Measurements from ENCODE around the gene ZNF12.
"Not testable (repeated sequence)": the region's sequence is repeated elsewhere in the genome, so short reads cannot be mapped to it uniquely, and the experiment has no call there.

ZNF12 gene

GRCh38 chr7:6706666-6707407 lies at the start of gene ZNF12:
TSS of gene ZNF12 (minus strand) at chr7:6706947. CDS start at chr7:6705173, 1,774 bp downstream.
- peak; percentile 97 for DNase-seq (ENCODE audit: low read depth, low spot score)

GRCh38 chr7:6753964-6754363 lies 47.2 kb upstream of the ZNF12 start, which contains the start of gene RSPH10B2:
TSS of gene RSPH10B2 (plus strand) at chr7:6754103. CDS start at chr7:6757678, 3,575 bp downstream.
- DNase-seq (ENCODE audit: low read depth, low spot score): peak; percentile 41

GRCh38 chr7:6750173-6750572 lies 43.4 kb upstream of the ZNF12 start:
- not testable (repeated sequence) for DNase-seq (ENCODE audit: low read depth, low spot score)

- not testable (repeated sequence) for DNase-seq (ENCODE audit: low read depth, low spot score)
Measured at GRCh38 chr7:6749335-6749734, 42.6 kb upstream of the ZNF12 start.

- not testable (repeated sequence) for DNase-seq (ENCODE audit: low read depth, low spot score)
Measured at GRCh38 chr7:6744410-6745100, 37.8 kb upstream of the ZNF12 start.

GRCh38 chr7:6738415-6738814 lies 31.7 kb upstream of the ZNF12 start:
- not testable (repeated sequence) for DNase-seq (ENCODE audit: low read depth, low spot score)

- DNase-seq (ENCODE audit: low read depth, low spot score): no peak
Measured at GRCh38 chr7:6730343-6730633, 23.5 kb upstream of the ZNF12 start.

- DNase-seq (ENCODE audit: low read depth, low spot score): peak; percentile 94
Measured at GRCh38 chr7:6729492-6730342, 23.0 kb upstream of the ZNF12 start.

- DNase-seq (ENCODE audit: low read depth, low spot score): not testable (repeated sequence)
Measured at GRCh38 chr7:6728893-6729491, 22.2 kb upstream of the ZNF12 start.

GRCh38 chr7:6727663-6728062 lies 20.9 kb upstream of the ZNF12 start:
- DNase-seq (ENCODE audit: low read depth, low spot score): no peak

- not testable (repeated sequence) for DNase-seq (ENCODE audit: low read depth, low spot score)
Measured at GRCh38 chr7:6726341-6726740, 19.6 kb upstream of the ZNF12 start.

- DNase-seq (ENCODE audit: low read depth, low spot score): no peak
Measured at GRCh38 chr7:6725003-6725402, 18.3 kb upstream of the ZNF12 start.

- not testable (repeated sequence) for DNase-seq (ENCODE audit: low read depth, low spot score)
Measured at GRCh38 chr7:6724351-6724750, 17.6 kb upstream of the ZNF12 start.

GRCh38 chr7:6718124-6718523 lies 11.4 kb upstream of the ZNF12 start:
- DNase-seq (ENCODE audit: low read depth, low spot score): no peak

- peak; percentile 59 for DNase-seq (ENCODE audit: low read depth, low spot score)
Measured at GRCh38 chr7:6715898-6716297, 9.2 kb upstream of the ZNF12 start.

GRCh38 chr7:6714360-6714759 lies 7.6 kb upstream of the ZNF12 start:
- no peak for DNase-seq (ENCODE audit: low read depth, low spot score)

GRCh38 chr7:6709808-6710207 lies 3.1 kb upstream of the ZNF12 start:
- DNase-seq (ENCODE audit: low read depth, low spot score): no peak

- DNase-seq (ENCODE audit: low read depth, low spot score): no peak
Measured at GRCh38 chr7:6708304-6708703, 1.6 kb upstream of the ZNF12 start.

- DNase-seq (ENCODE audit: low read depth, low spot score): peak; percentile 50
Measured at GRCh38 chr7:6705959-6706665, 635 bp downstream of the ZNF12 start.

GRCh38 chr7:6701860-6702259 lies 4.9 kb downstream of the ZNF12 start:
- no peak for DNase-seq (ENCODE audit: low read depth, low spot score)

GRCh38 chr7:6700793-6701192 lies 6.0 kb downstream of the ZNF12 start:
- no peak for DNase-seq (ENCODE audit: low read depth, low spot score)

Data from ELF-1 (cell line).